ENCODE results near the gene RNF5. TPM values are rescaled to one million over a fixed set of nuclear protein-coding genes. Genes with fewer than 3 reads are reported as not detected.

RNF5 gene
- total RNA-seq, 3 donors from 2014 or later = 79.0 to 114 (median 85.0) TPM

- H3K36me3 ChIP-seq (ENCODE audit: low read depth) = peaks cover 5% of the 10 kb centered on the region
- intact Hi-C loops (cut with DNase I, micrococcal nuclease) = no loop called here
Measured at GRCh38 chr6:32195652-32195901, 17.4 kb downstream of the RNF5 start.

GRCh38 chr6:32195902-32196681, 17.9 kb downstream of the RNF5 start:
- intact Hi-C loops (cut with DNase I, micrococcal nuclease) = no loop called here
- Histone ChIP-seq H3K36me3 (ENCODE audit: low read depth) (peaks cover 5% of the 10 kb centered on the region), H3K4me1 (ENCODE audit: low read depth) (peaks cover 15% of the 10 kb centered on the region), H3K4me3 (peak overlapping the region; percentile 29), H3K9me3 (no peaks in the 10 kb centered on the region)
- ATAC-seq = peak; percentile 40
- DNase-seq = peak; percentile 89 to 95 (median 91)
- TF ChIP-seq CTCF (IDR thresholded peaks at IDR 0.05) = no peak

More at GRCh38 chr6:32195652-32195901, 17.4 kb downstream of the RNF5 start:
- peaks cover 20% of the 10 kb centered on the region for H3K4me1 ChIP-seq (ENCODE audit: low read depth)
- ATAC-seq (peak; percentile 90), DNase-seq (peak; percentile 100)
- peak; percentile 63 for TF ChIP-seq CTCF (IDR thresholded peaks at IDR 0.05)
- no peaks in the 10 kb centered on the region for H3K9me3 ChIP-seq
- peak overlapping the region; percentile 29 for H3K4me3 ChIP-seq

- intact Hi-C loops (cut with DNase I, micrococcal nuclease) = no loop called here
- peaks cover 12% of the 10 kb centered on the region for H3K4me1 ChIP-seq (ENCODE audit: low read depth)
- no peak for TF ChIP-seq CTCF (IDR thresholded peaks at IDR 0.05)
- peak overlapping the region; percentile 29 for H3K4me3 ChIP-seq
- ATAC-seq (no peak), DNase-seq (peak; percentile 45 to 70 (median 67))
- peaks cover 5% of the 10 kb centered on the region for H3K36me3 ChIP-seq (ENCODE audit: low read depth)
- no peaks in the 10 kb centered on the region for H3K9me3 ChIP-seq
Measured at GRCh38 chr6:32196682-32197616, 18.7 kb downstream of the RNF5 start.

GRCh38 chr6:32198345-32198696, 20.1 kb downstream of the RNF5 start:
- H3K4me1 ChIP-seq (ENCODE audit: low read depth) = peaks cover 12% of the 10 kb centered on the region
- intact Hi-C loops (cut with DNase I, micrococcal nuclease) = no loop called here
- no peak for TF ChIP-seq CTCF (IDR thresholded peaks at IDR 0.05)
- no peaks in the 10 kb centered on the region for H3K9me3 ChIP-seq
- ATAC-seq (no peak), DNase-seq (no peak)
- H3K36me3 ChIP-seq (ENCODE audit: low read depth) = peaks cover 5% of the 10 kb centered on the region
- no peak overlapping the region for H3K4me3 ChIP-seq

- Histone ChIP-seq H3K36me3 (ENCODE audit: low read depth) (peaks cover 5% of the 10 kb centered on the region), H3K9me3 (no peaks in the 10 kb centered on the region), H3K4me3 (no peak overlapping the region), H3K4me1 (ENCODE audit: low read depth) (peaks cover 12% of the 10 kb centered on the region)
- DNase-seq (no peak), ATAC-seq (no peak)
- intact Hi-C loops (cut with DNase I, micrococcal nuclease) = no loop called here
- no peak for TF ChIP-seq CTCF (IDR thresholded peaks at IDR 0.05)
Measured at GRCh38 chr6:32198866-32199265, 20.7 kb downstream of the RNF5 start.
